Stomach (tissue), 4 donors: ENCODE measurements around the gene NDUFAF3.

Source experiments
- CTCF ChIP-seq, 7 experiments: fragments of 450-650 bp in 4 of 7; fragments of 200-600 bp in 3 of 7; sonication (generic) in 3 of 7; IDR thresholded peaks; one replicate each; pipeline ENCODE4 v1.5.1; 2016 to 2019; ENCODE audit warnings: antibody characterized with exemption in 7 of 7, control low read depth in 2 of 7, mild to moderate bottlenecking in 1 of 7
- EP300 ChIP-seq: sonication (generic); formaldehyde crosslinking; IDR thresholded peaks from one replicate; pipeline ENCODE4 v1.6.1; 2017; ENCODE audit warnings: antibody characterized with exemption
- POLR2A ChIP-seq, 4 donors: fragments of 450-650 bp; IDR thresholded peaks; one replicate each; pipeline ENCODE4 v1.6.1; 2016; ENCODE audit warnings: antibody characterized with exemption in 4 of 4, control low read depth in 2 of 4, mild to moderate bottlenecking in 1 of 4, moderate library complexity in 1 of 4
- POLR2AphosphoS5 ChIP-seq, 3 donors: sonication (generic); formaldehyde crosslinking; IDR thresholded peaks; one replicate each; pipeline ENCODE4 v1.6.1; 2016; ENCODE audit warnings: antibody characterized with exemption in 3 of 3

- TF ChIP-seq CTCF (IDR thresholded peaks at IDR 0.05) = no peak
- no peak for TF ChIP-seq POLR2A (IDR thresholded peaks at IDR 0.05)
- TF ChIP-seq EP300 = no peak
- no peak for TF ChIP-seq POLR2AphosphoS5 (IDR thresholded peaks at IDR 0.05)
These were observed 2.0 kb upstream of the NDUFAF3 start for GRCh38 chr3:49019941-49020329.
